C4-2B (cell line): ENCODE results near the gene ABCB7.
A peak's percentile ranks its signal among the peaks of the same experiment; 100 is the strongest.
"Not testable (repeated sequence)": the region's sequence is repeated elsewhere in the genome, so short reads cannot be mapped to it uniquely, and the experiment has no call there.

Source experiments
- H3K27ac ChIP-seq: fragments of 450-650 bp; 2 replicates; pipeline ENCODE4 v1.5.1; 2017
- CTCF ChIP-seq: fragments of 450-650 bp; conservative IDR thresholded peaks from 2 replicates; pipeline ENCODE4 v1.5.1; 2017; ENCODE audit warnings: mild to moderate bottlenecking
- ZFX ChIP-seq: fragments of 450-650 bp; IDR thresholded peaks from 2 replicates; pipeline ENCODE4 v1.6.1; 2017

ABCB7 gene

DNA sequence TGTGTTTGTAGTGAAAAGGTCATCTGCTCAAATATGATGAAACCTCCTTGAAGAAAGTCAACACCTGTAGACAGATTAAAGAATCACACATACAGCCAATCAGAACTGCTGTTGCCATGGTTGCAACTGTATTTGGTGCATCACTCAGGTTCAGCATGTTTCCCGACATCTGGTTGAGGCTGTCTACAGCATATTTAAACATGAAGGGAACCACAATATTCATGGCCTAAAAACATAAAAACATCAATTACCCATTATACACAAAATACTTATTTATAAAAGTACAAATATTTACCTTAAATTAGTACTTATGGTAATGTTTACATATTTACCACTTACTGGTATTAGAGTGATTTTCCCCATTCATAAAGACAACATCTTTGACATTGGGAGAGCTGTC, 79.7 kb downstream of the ABCB7 start:
- TF ChIP-seq ZFX, result no peak
- H3K27ac ChIP-seq, result no peak overlapping the region

DNA sequence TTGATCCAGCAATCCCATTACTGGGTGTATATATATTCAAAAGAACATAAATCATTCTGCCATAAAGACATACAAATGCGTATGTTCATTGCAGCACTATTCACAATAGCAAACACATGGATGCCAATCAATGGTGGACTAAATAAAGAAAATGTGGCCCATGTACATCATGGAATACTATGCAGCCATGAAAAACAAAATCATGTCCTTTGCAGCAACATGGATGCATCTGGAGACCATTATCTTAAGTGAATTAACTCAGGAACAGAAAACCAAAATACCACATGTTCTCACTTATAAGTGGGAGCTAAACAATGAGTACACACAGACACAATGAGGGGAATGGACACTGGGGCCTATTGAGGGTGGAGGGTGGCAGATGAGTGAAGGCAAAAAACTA, 81.6 kb downstream of the ABCB7 start:
- no peak overlapping the region for H3K27ac ChIP-seq
- TF ChIP-seq CTCF (no peak), ZFX (no peak)

DNA sequence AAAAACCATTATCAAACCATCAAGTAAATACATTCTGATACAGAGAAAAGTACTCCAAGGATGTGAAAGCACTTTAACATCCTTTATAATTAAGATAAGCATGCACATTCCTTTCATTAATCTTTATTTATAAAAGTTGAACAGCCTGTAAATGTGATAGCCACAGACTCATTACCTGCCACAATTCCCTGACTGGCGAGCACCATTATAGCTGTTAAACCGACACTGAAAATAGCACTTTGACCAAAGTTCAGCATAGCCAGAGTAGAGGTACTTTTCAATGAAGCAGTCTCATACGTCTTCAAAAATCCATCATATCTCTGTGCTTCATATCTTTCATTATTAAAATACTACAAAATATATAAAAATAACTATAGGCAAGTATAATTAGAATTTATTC, 84.7 kb downstream of the ABCB7 start:
- TF ChIP-seq CTCF (no peak), ZFX (no peak)
- no peak overlapping the region for H3K27ac ChIP-seq

DNA sequence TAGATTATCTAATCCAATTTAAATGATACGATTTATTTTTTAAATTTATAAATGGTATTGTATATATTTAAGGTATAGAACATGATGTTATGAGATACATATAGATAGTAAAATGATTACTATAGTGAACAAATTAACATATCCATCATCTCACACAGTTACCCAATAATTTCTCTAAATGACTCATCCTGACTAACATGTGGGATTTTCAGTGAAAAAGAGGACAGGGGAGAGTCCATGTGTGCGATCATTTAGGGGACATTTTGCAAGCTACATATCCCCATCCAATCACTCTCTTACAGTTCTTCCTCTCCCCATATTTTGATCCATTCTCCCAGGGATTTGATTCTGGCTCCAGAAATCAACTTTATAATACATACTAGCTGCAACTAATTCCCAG, 88.2 kb downstream of the ABCB7 start:
- no peak overlapping the region for H3K27ac ChIP-seq
- TF ChIP-seq ZFX (no peak), CTCF (no peak)

DNA sequence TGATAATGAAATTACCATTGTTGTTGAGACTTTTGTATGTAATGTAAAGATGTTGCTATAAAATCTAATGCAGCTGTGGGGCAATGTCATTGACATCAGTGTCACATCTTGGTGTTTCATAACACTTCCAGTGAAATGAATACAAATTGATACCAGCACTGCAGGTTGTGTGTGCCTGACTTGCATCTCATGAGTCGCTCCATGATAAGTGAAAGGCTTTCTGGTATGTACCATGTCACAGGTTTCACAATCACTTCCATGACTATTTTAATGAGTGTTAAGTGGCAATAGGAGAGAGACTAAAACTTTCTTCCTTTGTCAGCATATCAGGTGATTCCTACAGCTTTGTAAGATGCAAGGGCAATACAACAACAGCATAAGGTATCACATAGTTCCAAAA, 94.4 kb downstream of the ABCB7 start:
- no peak overlapping the region for H3K27ac ChIP-seq
- TF ChIP-seq CTCF (no peak), ZFX (no peak)

- TF ChIP-seq ZFX (no peak), CTCF (no peak)
- no peak overlapping the region for H3K27ac ChIP-seq
These were observed 105.0 kb downstream of the ABCB7 start for GRCh38 chrX:75051047-75051446.

GRCh38 chrX:75045369-75045768, 110.7 kb downstream of the ABCB7 start:
- no peak overlapping the region for H3K27ac ChIP-seq
- no peak for TF ChIP-seq ZFX
- TF ChIP-seq CTCF, result no peak

DNA sequence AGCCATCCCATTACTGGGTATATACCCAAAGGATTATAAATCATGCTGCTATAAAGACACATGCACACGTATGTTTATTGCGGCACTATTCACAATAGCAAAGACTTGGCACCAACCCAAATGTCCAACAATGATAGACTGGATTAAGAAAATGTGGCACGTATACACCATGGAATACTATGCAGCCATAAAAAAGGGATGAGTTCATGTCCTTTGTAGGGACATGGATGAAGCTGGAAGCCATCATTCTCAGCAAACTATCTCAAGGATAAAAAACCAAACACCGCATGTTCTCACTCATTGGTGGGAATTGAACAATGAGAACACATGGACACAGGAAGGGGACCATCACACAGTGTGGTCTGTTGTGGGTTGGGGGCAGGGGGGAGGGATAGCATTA, 111.9 kb downstream of the ABCB7 start:
- not testable (repeated sequence) for H3K27ac ChIP-seq

DNA sequence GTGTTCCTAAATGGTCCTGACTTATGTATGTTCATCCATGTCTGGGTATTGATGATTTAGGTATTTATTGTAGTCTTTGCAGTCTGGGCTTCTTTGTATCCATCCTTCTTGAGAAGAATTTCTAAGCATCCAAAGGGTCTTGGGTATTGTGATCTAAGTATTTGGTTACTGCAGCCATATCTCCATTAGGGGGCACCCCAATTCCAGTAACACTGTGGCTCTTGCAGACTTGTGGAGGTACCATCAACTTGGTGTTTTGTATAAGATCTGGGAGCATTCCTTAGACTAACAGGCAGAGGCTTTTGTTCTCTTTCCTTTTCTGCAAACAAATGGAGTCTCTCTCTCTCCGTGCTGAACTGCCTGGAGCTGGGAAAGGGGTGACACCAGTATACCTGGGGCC, 117.2 kb downstream of the ABCB7 start:
- H3K27ac ChIP-seq, result no peak overlapping the region
- TF ChIP-seq ZFX, result no peak
- TF ChIP-seq CTCF, result 0 out of 2 replicates have a peak, but pooled peaks have one; percentile 15
